GM19193 (cell line): ENCODE results near the gene GPLD1.

ENCODE experiments used
- POLR2A ChIP-seq: IDR thresholded peaks from 4 replicates; pipeline ENCODE4 v1.6.1; 2011; ENCODE audit not compliant: insufficient read depth, insufficient read length; ENCODE audit errors: extremely low read depth

The GPLD1 gene, protein sequence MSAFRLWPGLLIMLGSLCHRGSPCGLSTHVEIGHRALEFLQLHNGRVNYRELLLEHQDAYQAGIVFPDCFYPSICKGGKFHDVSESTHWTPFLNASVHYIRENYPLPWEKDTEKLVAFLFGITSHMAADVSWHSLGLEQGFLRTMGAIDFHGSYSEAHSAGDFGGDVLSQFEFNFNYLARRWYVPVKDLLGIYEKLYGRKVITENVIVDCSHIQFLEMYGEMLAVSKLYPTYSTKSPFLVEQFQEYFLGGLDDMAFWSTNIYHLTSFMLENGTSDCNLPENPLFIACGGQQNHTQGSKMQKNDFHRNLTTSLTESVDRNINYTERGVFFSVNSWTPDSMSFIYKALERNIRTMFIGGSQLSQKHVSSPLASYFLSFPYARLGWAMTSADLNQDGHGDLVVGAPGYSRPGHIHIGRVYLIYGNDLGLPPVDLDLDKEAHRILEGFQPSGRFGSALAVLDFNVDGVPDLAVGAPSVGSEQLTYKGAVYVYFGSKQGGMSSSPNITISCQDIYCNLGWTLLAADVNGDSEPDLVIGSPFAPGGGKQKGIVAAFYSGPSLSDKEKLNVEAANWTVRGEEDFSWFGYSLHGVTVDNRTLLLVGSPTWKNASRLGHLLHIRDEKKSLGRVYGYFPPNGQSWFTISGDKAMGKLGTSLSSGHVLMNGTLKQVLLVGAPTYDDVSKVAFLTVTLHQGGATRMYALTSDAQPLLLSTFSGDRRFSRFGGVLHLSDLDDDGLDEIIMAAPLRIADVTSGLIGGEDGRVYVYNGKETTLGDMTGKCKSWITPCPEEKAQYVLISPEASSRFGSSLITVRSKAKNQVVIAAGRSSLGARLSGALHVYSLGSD

DNA sequence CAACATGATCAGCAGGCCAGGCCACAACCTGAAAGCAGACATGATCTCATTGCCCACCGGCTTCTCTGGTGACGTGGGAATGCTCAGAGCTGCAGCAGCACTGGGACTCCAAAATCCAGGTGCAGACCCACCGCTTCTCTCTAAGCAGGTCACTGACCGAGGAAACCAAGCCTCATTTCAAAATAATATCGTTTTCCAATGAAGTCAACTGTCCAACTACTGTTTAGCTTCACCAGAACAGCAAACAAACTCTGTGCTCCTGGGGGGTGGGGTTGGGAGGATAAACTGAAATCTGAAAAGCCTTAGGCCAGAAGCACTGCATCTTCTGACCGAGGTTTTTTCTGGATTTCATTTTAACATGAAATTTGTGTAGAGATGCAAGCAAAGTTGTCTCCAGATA, at the start of gene GPLD1:
Gene GPLD1 (minus strand): TSS at position 109 of the 400 bp plus-strand sequence. CDS start 67 bp downstream, at position 42.
- TF ChIP-seq POLR2A: no peak

DNA sequence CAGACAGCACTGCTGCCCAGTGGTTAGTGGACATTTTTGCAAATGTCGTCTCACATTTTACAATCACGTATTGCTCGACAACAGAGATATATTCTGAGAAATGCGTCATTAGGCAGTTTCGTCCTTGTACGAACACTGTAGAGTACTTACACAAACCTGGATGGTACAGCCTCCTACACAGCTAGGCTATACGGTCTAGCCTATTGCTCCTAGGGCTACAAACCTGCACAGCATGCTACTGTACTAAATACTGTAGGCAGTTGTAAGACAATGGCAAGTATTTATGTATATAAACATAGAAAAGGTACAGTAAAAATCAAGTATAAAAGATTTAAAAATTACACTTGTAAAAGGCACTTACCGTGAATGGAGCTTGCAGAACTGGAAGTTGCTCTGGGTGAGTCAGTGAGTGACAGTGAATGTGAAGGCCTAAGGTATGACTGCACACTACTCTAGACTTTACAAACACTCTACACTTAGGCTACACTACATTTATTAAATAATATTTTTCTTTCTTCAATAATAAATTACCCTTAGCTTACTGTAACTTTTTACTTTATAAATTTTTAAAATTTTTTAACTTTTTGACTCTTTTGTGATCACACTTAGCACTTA, 48.5 kb upstream of the GPLD1 start:
- TF ChIP-seq POLR2A: no peak

DNA sequence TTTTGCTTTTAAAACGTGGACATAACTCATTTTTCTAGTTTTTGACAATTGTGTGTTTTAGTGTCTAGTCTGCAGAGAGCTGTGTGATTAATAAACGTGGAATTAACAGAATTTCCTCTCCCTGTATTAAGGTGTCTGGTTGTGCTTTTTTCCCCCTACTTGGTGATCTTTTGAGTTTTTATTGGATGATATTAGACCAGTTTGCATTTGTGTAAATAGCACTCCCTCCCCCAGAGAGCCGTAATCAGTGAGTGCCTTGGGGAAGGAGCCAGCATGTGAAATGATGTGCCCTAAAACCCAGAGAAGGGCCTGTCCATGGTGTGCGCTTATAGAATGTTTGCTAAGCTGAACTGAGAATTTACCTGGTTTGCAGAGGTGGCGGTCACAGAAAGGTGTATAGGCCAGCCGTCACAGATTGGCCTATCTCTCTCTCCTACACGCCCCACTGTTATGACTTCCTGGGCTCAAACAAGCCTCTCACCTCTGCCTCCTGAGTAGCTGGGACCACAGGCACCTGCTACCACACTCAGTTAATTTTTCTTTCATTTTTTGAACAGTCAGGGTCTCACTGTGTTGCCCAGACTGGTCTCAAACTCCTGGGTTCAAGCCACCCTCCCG, 47.8 kb upstream of the GPLD1 start:
- TF ChIP-seq POLR2A: no peak

DNA sequence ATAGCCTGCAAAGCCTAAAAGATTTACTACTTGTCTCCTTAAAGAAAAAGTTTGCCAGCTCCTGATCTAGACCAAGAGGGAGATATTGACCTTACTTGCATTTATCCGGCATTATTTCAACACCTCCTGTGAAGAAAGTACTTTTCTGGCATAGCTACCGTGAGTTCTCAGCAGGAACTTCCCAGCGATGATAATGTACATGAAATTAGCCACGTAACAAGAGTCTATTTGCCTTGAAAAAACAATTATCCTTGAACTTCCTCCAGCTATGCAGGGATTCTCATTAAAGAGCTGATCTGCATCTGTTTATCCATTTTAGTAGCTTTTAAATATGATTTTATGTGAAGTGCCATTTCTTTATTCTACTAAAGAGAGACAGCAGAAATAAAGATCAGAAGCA, 47.1 kb upstream of the GPLD1 start:
- TF ChIP-seq POLR2A: no peak

DNA sequence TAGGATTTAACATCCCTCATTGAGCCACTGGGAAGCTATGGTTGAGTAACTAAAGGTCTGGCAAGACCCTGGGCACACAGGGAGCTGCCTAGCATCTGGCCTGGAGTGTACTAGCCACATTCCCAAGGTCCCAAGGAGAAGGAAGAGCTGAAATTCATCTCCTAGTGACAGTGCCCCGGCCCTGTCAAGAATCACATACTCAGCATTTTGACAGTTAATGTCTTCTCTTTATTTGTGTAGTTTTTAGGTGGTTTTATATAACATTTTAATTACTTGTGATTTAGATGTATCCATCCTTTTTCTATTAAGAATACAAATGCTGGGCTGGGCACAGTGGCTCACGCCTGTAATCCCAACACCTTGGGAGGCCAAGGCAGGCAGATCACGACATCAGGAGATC, 45.8 kb upstream of the GPLD1 start:
- TF ChIP-seq POLR2A: no peak

DNA sequence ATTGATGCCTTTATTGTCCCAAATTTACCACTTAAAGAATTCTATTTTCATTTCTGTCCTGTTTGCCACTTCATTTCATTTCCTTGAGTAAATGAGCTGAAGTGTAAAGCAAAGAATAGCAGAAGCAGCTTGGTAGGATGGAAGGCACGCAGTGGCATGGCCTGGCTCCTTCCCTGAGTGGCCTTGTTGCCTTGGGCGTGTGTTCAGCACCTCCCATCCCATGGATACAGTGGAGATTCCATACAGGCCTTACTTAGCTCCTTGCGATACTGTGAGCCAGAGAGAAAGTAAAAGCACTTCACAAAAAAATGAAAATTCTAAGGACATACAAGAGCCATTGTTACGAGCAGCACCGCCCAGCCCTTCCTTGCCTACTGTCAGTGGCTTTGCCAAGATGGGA, 45.0 kb upstream of the GPLD1 start:
- TF ChIP-seq POLR2A: no peak

DNA sequence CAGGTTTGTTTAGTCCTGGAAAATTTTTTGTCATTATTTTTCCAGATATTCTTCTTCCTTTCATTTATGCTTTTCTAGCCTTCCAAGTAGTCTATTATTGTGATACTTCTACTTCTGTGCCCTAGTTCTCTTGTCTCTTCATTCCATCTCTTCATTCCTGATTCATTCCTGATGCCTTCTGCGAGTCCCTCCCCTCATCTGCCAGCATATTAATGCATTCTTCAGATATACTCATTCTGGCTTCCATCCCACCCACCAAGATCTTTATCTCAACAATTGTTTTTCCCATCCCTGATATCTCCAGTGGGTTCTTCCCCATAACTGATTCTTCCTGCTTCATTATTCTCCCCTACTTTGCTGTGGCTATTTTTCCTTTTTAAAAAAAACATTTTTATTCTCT, 40.6 kb upstream of the GPLD1 start:
- TF ChIP-seq POLR2A: no peak

DNA sequence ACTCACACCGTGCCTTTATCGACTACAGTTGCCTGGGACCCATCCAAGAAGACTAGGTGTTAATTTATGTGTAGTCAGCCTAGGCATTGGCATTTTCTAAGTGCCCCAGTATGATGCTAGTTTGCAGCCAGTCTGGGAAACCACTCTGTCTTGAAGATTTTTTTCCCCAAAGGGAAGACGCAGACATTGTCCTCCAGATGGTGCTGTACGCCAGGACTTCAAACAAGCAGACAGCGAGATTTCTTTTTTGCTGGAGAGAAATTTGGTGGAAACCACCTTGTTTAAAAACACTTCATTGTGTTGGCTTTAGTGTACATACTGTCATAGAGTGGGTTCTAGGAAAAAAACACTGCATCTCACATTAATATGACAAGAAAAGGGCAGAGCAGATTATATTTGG, 35.4 kb upstream of the GPLD1 start:
- no peak for TF ChIP-seq POLR2A

DNA sequence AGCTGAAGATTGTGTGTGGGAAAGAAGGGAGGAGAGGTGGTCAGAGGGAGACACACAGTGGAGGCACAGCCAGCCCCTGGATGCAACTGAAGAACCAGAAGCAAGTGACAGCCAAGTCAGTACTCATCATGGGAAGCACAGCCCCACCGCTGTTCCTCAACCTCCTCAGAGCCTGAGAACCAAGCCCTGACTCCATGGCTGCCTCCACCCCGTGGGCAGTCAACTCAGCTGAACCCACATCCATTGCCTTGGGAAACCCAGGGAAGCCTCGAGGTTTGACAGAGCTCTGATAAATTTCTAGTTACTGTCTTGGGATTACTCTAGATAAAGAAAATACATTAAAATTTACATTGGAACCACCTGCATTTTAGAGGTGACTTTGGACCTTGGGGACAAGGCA, 35.0 kb upstream of the GPLD1 start:
- no peak for TF ChIP-seq POLR2A

DNA sequence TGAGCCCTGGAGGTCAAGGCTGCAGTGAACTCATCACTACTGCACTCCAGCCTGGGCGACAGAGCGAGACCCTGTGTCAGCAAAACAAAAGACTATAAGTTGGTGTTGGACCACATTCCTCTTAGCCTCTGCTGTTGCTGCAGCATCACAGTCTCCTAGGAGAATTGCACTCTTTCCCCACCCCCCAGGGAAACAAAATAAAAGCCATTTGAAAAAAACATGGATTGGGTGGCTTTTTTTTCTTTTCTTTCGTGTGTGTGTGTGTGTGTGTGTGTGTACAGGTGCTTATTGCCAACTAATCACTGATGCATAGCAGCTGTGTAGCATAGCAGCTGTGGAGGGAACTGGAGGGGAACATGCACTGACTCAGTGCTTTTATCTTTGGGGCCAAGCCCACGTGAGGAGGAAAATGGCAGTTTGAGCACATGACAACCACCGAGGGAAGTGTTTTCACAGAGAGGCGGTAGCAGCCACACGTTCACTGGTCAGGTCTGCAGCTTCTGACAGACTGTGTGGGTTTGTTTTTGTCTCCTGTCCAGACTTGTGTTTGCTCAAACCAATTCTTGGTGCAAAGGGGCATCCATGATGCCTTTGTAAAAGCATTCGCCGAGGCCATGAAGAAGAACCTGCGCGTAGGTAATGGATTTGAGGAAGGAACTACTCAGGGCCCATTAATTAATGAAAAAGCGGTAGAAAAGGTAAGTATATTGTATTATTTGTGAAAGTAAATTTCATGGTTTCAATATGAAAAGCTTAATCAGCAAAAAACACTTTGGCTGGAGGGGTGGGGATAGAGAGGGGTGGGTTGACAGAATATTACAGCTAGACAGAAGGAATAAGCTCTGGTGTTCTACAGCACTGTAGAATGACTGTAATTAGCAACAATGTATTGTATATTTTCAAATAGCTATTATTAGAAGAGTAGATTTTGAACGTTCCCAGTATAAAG, 33.1 kb upstream of the GPLD1 start:
- peak; percentile 21 for TF ChIP-seq POLR2A

DNA sequence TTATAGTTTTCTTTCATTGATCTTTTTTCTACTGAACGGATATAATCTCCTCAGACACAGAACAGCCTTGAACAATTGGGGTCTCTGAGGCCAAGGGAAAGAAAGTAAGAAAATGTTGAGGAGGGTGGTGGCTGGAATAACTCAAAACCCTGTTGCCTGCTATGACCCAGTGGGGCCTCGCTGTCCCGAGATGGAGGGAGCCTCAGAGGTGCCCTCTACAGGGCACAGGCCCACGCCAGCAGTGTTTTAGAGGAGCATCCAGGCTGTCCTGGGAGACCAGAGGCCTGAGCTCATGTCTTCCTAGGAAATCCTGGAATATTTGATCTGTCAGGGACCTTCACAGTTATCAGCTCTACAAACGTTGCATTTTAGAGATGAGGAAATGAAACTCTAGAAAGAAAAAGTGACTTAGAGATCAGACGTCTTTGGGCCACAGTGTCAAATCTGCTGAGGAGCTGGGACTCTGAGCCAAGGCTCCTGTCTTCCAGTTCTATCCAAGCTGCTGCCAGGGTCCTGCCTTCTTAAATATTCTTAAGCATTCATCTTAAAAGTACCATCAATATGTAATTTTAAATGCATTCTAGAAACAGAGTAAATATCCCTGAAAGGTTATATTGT, 31.7 kb upstream of the GPLD1 start:
- no peak for TF ChIP-seq POLR2A

DNA sequence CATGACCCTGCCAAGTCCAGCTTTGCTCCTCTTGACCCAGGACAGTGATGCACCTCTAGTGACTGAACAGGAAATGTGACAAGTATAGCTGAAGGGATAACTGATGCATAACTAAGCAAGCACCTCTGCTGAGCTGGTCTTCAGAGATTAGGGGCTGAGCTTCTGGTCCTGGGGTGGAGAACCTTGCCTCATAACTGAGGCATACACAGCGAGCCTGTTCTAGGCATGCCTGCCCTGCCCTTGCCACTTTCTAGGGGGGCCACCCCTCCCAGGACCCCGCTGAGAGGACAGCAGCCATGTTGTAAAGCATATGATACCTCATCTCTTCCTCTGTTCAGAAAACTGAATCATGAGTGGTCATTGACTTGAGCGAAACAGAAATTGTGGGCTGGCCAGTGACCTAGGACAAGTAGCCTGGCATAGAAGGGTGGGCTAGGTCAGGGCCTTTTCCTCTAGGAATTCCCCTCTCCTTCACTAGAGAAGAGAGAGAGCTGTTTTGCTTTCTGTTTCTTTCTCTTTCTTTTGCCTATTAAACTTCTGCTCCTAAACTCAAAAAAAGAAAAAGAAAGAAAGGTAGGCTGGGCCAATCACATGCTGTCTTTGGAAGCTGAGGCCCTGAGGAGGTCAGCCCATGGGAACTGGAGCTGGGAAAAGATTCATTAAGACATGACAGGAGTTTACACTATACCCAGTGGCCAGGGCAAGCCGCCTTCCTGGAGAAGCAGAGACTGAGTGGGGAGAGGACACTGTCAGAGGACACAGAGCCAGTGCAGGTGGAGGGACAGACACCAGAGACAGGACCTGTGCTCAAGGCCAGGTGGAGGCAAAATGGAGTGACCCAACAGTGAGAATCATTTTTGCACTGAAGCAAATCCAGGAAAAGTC, 28.5 kb upstream of the GPLD1 start:
- TF ChIP-seq POLR2A: peak; percentile 45

DNA sequence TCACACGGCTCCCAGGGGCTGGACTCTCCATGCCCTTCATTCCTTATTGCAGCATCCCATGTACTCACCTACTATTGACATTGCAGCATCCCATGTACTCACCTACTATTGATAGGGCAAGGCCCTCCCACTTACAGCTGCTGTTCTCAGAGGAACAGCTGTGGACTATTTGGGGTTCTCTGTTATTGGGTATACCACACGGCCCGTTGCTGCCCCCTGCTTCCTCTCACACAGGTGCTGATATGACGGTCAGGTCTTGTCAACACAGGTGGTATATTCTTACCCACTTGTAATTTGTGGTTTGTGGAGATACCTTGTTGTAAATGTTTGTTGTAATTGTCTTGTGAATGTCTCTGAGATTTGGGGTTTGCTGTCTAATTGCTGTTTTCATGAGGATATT, 24.2 kb upstream of the GPLD1 start:
- no peak for TF ChIP-seq POLR2A
